ENCODE measurements around the gene CISTR. TPM values are rescaled to one million over a fixed set of nuclear protein-coding genes. Genes with fewer than 3 reads are reported as not detected.

CISTR gene
- total and polyA plus RNA-seq, 4 donors = not detected

GRCh38 chr12:53743266-53744129 is 8.3 kb downstream of the CISTR start:
- H3K4me3 ChIP-seq = no peak overlapping the region
- H3K9me3 ChIP-seq (ENCODE audit: control insufficient read depth in 4 of 4, insufficient read depth in 3 of 4, low read length in 3 of 4) = no peaks in the 10 kb centered on the region
- 15 to 20% methylated on average over 16 of the region's 16 CpGs for WGBS, 2 donors

DNA sequence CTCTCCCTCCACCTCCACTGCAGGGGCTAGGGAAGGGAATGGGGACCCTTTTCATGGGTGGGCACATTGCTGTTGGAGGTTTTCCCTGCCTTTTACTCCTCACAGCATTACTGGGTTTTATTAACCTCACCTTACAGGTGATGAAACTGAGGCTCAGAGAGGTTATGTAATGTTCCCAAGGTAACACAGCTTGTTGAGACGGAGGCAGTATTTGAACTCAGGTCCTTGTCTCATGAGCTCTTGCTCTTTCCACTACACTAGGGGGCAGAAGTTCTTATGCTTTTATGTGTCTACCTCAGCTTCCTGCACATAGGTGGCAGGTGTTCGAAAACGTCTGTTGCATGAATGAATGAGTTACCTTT is 11.7 kb downstream of the CISTR start:
- WGBS, 2 donors = 68 to 69% methylated on average over 3 of the region's 3 CpGs
- Histone ChIP-seq H3K36me3 (ENCODE audit: control insufficient read depth in 4 of 4, insufficient read depth in 4 of 4, low read length in 4 of 4) (no peaks in the 10 kb centered on the region), H3K9ac (ENCODE audit: insufficient read depth in 1 of 2, low read length in 2 of 2) (no peak overlapping the region), H3K9me3 (ENCODE audit: control insufficient read depth in 4 of 4, insufficient read depth in 3 of 4, low read length in 3 of 4) (peaks cover 0 to 3% (median 0%) of the 10 kb centered on the region in 4 donors), H3K4me3 (no peak overlapping the region), H3K27ac (ENCODE audit: low read depth in 1 of 2, low read length in 1 of 2) (no peak overlapping the region), H3K27me3 (ENCODE audit: control insufficient read depth in 3 of 3, insufficient read depth in 3 of 3, low read length in 2 of 3) (peaks cover 0 to 68% (median 60%) of the 10 kb centered on the region in 3 donors), H3K4me1 (ENCODE audit: control insufficient read depth in 5 of 5, insufficient read depth in 5 of 5, low read length in 5 of 5) (peaks cover 0 to 15% (median 8%) of the 10 kb centered on the region in 5 donors)
- no peak for DNase-seq
- ATAC-seq (ENCODE audit: insufficient read depth, low FRiP score) = no peak
- TF ChIP-seq, protein P1, sequence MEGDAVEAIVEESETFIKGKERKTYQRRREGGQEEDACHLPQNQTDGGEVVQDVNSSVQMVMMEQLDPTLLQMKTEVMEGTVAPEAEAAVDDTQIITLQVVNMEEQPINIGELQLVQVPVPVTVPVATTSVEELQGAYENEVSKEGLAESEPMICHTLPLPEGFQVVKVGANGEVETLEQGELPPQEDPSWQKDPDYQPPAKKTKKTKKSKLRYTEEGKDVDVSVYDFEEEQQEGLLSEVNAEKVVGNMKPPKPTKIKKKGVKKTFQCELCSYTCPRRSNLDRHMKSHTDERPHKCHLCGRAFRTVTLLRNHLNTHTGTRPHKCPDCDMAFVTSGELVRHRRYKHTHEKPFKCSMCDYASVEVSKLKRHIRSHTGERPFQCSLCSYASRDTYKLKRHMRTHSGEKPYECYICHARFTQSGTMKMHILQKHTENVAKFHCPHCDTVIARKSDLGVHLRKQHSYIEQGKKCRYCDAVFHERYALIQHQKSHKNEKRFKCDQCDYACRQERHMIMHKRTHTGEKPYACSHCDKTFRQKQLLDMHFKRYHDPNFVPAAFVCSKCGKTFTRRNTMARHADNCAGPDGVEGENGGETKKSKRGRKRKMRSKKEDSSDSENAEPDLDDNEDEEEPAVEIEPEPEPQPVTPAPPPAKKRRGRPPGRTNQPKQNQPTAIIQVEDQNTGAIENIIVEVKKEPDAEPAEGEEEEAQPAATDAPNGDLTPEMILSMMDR (IDR thresholded peaks at IDR 0.05; ENCODE audit: control extremely low read depth, extremely low read depth) = no peak

More at GRCh38 chr12:53743266-53744129, 8.3 kb downstream of the CISTR start:
- Histone ChIP-seq H3K36me3 (ENCODE audit: control insufficient read depth in 4 of 4, insufficient read depth in 4 of 4, low read length in 4 of 4) (no peaks in the 10 kb centered on the region), H3K27me3 (ENCODE audit: control insufficient read depth in 3 of 3, insufficient read depth in 3 of 3, low read length in 2 of 3) (peaks cover 0 to 57% (median 50%) of the 10 kb centered on the region in 3 donors), H3K9ac (ENCODE audit: insufficient read depth in 1 of 2, low read length in 2 of 2) (no peak overlapping the region), H3K4me1 (ENCODE audit: control insufficient read depth in 5 of 5, insufficient read depth in 5 of 5, low read length in 5 of 5) (peaks cover 0 to 14% (median 3%) of the 10 kb centered on the region in 5 donors), H3K27ac (ENCODE audit: low read depth in 1 of 2, low read length in 1 of 2) (no peak overlapping the region)
- ATAC-seq (ENCODE audit: insufficient read depth, low FRiP score) (no peak), DNase-seq (peak; percentile 68 to 76 (median 73))
- TF ChIP-seq, protein P1 (IDR thresholded peaks at IDR 0.05; ENCODE audit: control extremely low read depth, extremely low read depth) = peak; percentile 87

- DNase-seq = peak in 1 of 3 donors; percentile 20
- 4 to 5% methylated on average over 49 to 50 of the region's 50 CpGs for WGBS, 2 donors
- Histone ChIP-seq H3K36me3 (ENCODE audit: control insufficient read depth in 4 of 4, insufficient read depth in 4 of 4, low read length in 4 of 4) (no peaks in the 10 kb centered on the region), H3K4me1 (ENCODE audit: control insufficient read depth in 5 of 5, insufficient read depth in 5 of 5, low read length in 5 of 5) (peaks cover 0 to 15% (median 8%) of the 10 kb centered on the region in 5 donors), H3K9me3 (ENCODE audit: control insufficient read depth in 4 of 4, insufficient read depth in 3 of 4, low read length in 3 of 4) (peaks cover 0 to 3% (median 0%) of the 10 kb centered on the region in 4 donors), H3K27ac (ENCODE audit: low read depth in 1 of 2, low read length in 1 of 2) (no peak overlapping the region), H3K9ac (ENCODE audit: insufficient read depth in 1 of 2, low read length in 2 of 2) (no peak overlapping the region), H3K27me3 (ENCODE audit: control insufficient read depth in 3 of 3, insufficient read depth in 3 of 3, low read length in 2 of 3) (peaks cover 0 to 71% (median 60%) of the 10 kb centered on the region in 3 donors), H3K4me3 (no peak overlapping the region)
- ATAC-seq (ENCODE audit: insufficient read depth, low FRiP score) = no peak
- TF ChIP-seq, protein P1 (IDR thresholded peaks at IDR 0.05; ENCODE audit: control extremely low read depth, extremely low read depth) = no peak
Measured at GRCh38 chr12:53739214-53740129, 12.3 kb downstream of the CISTR start.
